ENCODE results near the gene DEPDC7. TPM values are rescaled to one million over a fixed set of nuclear protein-coding genes. Genes with fewer than 3 reads are reported as not detected.

Gene DEPDC7
- total RNA-seq, 1 experiment from 2014 or later, result 4.4 TPM

DNA sequence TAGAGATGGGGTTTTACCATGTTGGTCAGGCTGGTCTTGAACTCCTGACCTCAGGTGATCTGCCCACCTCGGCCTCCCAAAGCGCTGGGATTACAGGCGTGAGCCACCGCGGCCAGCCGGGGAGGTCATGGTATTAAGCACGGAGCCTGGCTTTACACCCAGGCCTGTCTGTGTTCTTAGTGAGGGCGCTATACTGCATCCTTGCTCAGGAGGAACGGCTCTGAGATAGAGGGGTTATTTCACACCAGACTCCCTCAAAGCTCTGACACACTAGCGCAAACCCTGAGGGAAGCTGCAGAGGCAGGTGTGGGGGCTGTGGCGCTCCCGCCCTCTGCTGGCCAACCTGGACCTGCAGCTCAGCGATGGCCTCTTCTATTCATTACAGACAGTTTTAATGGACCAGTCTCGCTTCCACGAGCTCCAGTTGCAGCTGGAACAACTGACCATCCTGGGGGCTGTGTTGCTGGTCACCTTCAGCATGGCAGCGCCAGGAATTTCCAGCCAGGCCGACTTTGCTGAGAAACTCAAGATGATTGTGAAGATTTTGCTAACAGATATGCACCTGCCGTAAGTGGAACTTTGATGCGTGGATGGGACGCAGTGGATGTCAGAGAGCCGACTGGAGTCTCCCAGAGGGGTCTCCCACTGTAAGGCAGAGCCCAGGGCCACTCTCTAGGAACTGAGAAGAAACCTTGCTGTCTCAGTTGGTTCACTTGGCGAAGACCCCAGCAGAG, 49.9 kb downstream of the DEPDC7 start:
- H3K27ac Mint-ChIP-seq, result peak overlapping the region in 1 of 3 experiments; percentile 95; a peak in 1 of 7 replicates
- no peak overlapping the region for H2BK12ac ChIP-seq (ENCODE audit: insufficient read length, low read depth, low read length)
- no peak overlapping the region for H4K5ac ChIP-seq (ENCODE audit: insufficient read length, low read depth, low read length)
- no peak overlapping the region for H3K4me3 Mint-ChIP-seq
- peaks cover 14 to 24% of the 10 kb centered on the region in 2 experiments for H3K4me1 Mint-ChIP-seq
- H2BK15ac ChIP-seq (ENCODE audit: low read depth, low read length), result no peak overlapping the region
- H3K79me1 ChIP-seq (ENCODE audit: insufficient read depth, low read depth, low read length, poor library complexity, severe bottlenecking), result no peaks in the 10 kb centered on the region
- TF ChIP-seq, protein P1, sequence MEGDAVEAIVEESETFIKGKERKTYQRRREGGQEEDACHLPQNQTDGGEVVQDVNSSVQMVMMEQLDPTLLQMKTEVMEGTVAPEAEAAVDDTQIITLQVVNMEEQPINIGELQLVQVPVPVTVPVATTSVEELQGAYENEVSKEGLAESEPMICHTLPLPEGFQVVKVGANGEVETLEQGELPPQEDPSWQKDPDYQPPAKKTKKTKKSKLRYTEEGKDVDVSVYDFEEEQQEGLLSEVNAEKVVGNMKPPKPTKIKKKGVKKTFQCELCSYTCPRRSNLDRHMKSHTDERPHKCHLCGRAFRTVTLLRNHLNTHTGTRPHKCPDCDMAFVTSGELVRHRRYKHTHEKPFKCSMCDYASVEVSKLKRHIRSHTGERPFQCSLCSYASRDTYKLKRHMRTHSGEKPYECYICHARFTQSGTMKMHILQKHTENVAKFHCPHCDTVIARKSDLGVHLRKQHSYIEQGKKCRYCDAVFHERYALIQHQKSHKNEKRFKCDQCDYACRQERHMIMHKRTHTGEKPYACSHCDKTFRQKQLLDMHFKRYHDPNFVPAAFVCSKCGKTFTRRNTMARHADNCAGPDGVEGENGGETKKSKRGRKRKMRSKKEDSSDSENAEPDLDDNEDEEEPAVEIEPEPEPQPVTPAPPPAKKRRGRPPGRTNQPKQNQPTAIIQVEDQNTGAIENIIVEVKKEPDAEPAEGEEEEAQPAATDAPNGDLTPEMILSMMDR (conservative IDR thresholded peaks at IDR 0.05), result peak; percentile 98
- H3K9ac ChIP-seq (ENCODE audit: extremely low read depth, insufficient read length, low read length), result no peak overlapping the region
- no peak overlapping the region for H3K18ac ChIP-seq (ENCODE audit: insufficient read length, low read depth, low read length)
- H3K23ac ChIP-seq (ENCODE audit: insufficient read length, low read depth, low read length), result no peak overlapping the region
- H3K4ac ChIP-seq (ENCODE audit: low read depth, low read length), result no peak overlapping the region
- H3K27ac ChIP-seq (ENCODE audit: insufficient read length, low read depth, low read length), result no peak overlapping the region
- WGBS (ENCODE audit: extremely low coverage, insufficient read length, low lambda C conversion rate), result no CpG with 5 or more reads among the region's 22 CpGs
- H3K56ac ChIP-seq (ENCODE audit: insufficient read length, low read depth, low read length), result no peak overlapping the region
- no peaks in the 10 kb centered on the region for H3K79me2 ChIP-seq (ENCODE audit: insufficient read depth, low read length)
- H2AK5ac ChIP-seq (ENCODE audit: insufficient read length, low read length), result no peak overlapping the region
- no peak overlapping the region for H2AFZ ChIP-seq (ENCODE audit: low read length)
- H3K36me3 Mint-ChIP-seq (ENCODE audit: insufficient read depth in 1 of 3, low read depth in 3 of 3), result peaks cover 19 to 52% (median 40%) of the 10 kb centered on the region in 3 experiments; a peak in 6 of 7 replicates
- H3K14ac ChIP-seq (ENCODE audit: insufficient read depth, low read length), result no peak overlapping the region
- no peak overlapping the region for H4K8ac ChIP-seq (replicated peaks; ENCODE audit: insufficient read length, low read depth, low read length)
- H3K9me3 ChIP-seq (ENCODE audit: control insufficient read depth, low read depth, low read length), result no peaks in the 10 kb centered on the region
- H3K9me3 Mint-ChIP-seq, result no peaks in the 10 kb centered on the region
- H3K27me3 Mint-ChIP-seq (ENCODE audit: low read depth), result no peaks in the 10 kb centered on the region
- H2BK120ac ChIP-seq (ENCODE audit: low read depth, low read length, poor library complexity, severe bottlenecking), result no peak overlapping the region
- H4K91ac ChIP-seq (ENCODE audit: insufficient read length, low read depth, low read length), result no peak overlapping the region
- no peak overlapping the region for H2BK20ac ChIP-seq (ENCODE audit: low read depth, low read length, poor library complexity, severe bottlenecking)
- no peaks in the 10 kb centered on the region for H3K23me2 ChIP-seq (ENCODE audit: insufficient read length, low read depth, low read length, poor library complexity, severe bottlenecking)
- H3T11ph ChIP-seq (ENCODE audit: low read length), result no peak overlapping the region
- no peaks in the 10 kb centered on the region for H3K27me3 ChIP-seq (ENCODE audit: insufficient read depth, low read length)
- no peak overlapping the region for H3K4me2 ChIP-seq (ENCODE audit: insufficient read depth, insufficient read length, low read length)
- H4K20me1 ChIP-seq (ENCODE audit: control insufficient read depth, insufficient read depth, insufficient read length), result no peaks in the 10 kb centered on the region
- DNase-seq, result peak; percentile 92
- no peaks in the 10 kb centered on the region for H3K4me1 ChIP-seq (ENCODE audit: insufficient read depth, low read length)
- no peak overlapping the region for H2BK5ac ChIP-seq (ENCODE audit: insufficient read length, low read length)

All from H9 (cell line).